RWPE1 (cell line): ENCODE results near the gene TRA2B.

Experiments used
- CTCF ChIA-PET: fragments of 350-600 bp; sonication (Branson Sonifier 250); formaldehyde crosslinking; extraction: SDS; loops from one replicate; lab custom pipeline; 2021; lab: Yijun Ruan, JAX
- POLR2A ChIA-PET: fragments of 400-600 bp; formaldehyde crosslinking; extraction: SDS; loops from one replicate; lab custom pipeline; 2020; ENCODE audit warnings: antibody characterized with exemption; ENCODE audit not compliant: low non-redundant PET; lab: Yijun Ruan, JAX
- DNase-seq: peaks from one replicate; pipeline ENCODE4 v3.0.0; 2012; ENCODE audit warnings: low spot score
- H3K27ac ChIP-seq: fragments of 450-650 bp; 2 replicates; pipeline ENCODE4 v1.5.1; 2017
- CTCF ChIP-seq: fragments of 450-650 bp; conservative IDR thresholded peaks from 2 replicates; pipeline ENCODE4 v1.5.1; 2017; ENCODE audit warnings: low read depth, mild to moderate bottlenecking

The TRA2B gene

GRCh38 chr3:185874119-185874518 lies 63.7 kb downstream of the TRA2B start:
- TF ChIP-seq CTCF = no peak
- CTCF ChIA-PET = interaction anchor here (0.6 kb wide), 1 partner anchor 21 kb away, joined by 4 read pairs; no protein-coding TSS in a partner anchor
- POLR2A ChIA-PET = no interaction called here
- no peak for DNase-seq
- no peak overlapping the region for H3K27ac ChIP-seq

GRCh38 chr3:185867650-185868049 lies 70.2 kb downstream of the TRA2B start:
- TF ChIP-seq CTCF = no peak
- ChIA-PET POLR2A (no interaction called here), CTCF (interaction anchor here (0.6 kb wide), 1 partner anchor 32 kb away, joined by 3 read pairs; no protein-coding TSS in a partner anchor)
- DNase-seq = no peak
- no peak overlapping the region for H3K27ac ChIP-seq

GRCh38 chr3:185866995-185867394 lies 70.8 kb downstream of the TRA2B start:
- ChIA-PET POLR2A (interaction anchor here (0.6 kb wide), 1 partner anchor 476 kb away, joined by 4 read pairs; no protein-coding TSS in a partner anchor), CTCF (no interaction called here)
- H3K27ac ChIP-seq = no peak overlapping the region
- DNase-seq = no peak
- no peak for TF ChIP-seq CTCF

- TF ChIP-seq CTCF = no peak
- H3K27ac ChIP-seq = no peak overlapping the region
- DNase-seq = no peak
- ChIA-PET POLR2A (interaction anchor here (0.6 kb wide), 1 partner anchor 476 kb away, joined by 4 read pairs; no protein-coding TSS in a partner anchor), CTCF (interaction anchor here (0.6 kb wide), 1 partner anchor 206 kb away, joined by 3 read pairs; no protein-coding TSS in a partner anchor)
Measured at GRCh38 chr3:185866555-185866954, 71.3 kb downstream of the TRA2B start.
